ENCODE results near the gene POU6F2. TPM values are rescaled to one million over a fixed set of nuclear protein-coding genes. Genes with fewer than 3 reads are reported as not detected.
A peak's percentile ranks its signal among the peaks of the same experiment; 100 is the strongest.
"Not testable (repeated sequence)": the region's sequence is repeated elsewhere in the genome, so short reads cannot be mapped to it uniquely, and the experiment has no call there.

Gene POU6F2
- total and polyA plus RNA-seq, 5 experiments from 2014 or later, result not detected

- H3K4me1 Mint-ChIP-seq, H3K36me3 Mint-ChIP-seq, POLR2A ChIA-PET, DNase-seq, ATAC-seq, H3K4me3 Mint-ChIP-seq, H3K9me3 Mint-ChIP-seq, H3K27ac Mint-ChIP-seq: not testable (repeated sequence)
- peaks cover 0 to 48% (median 15%) of the 10 kb centered on the region in 5 donors for H3K27me3 Mint-ChIP-seq
These were observed 353.9 kb downstream of the POU6F2 start for GRCh38 chr7:39331607-39332006.

- POLR2A ChIA-PET, result no interaction called here
- no peaks in the 10 kb centered on the region for H3K9me3 Mint-ChIP-seq
- peaks cover 0 to 52% (median 15%) of the 10 kb centered on the region in 5 donors for H3K27me3 Mint-ChIP-seq
- H3K4me1 Mint-ChIP-seq, result peaks cover 0 to 2% (median 0%) of the 10 kb centered on the region in 4 donors
- DNase-seq (no peak), ATAC-seq (no peak)
- H3K36me3 Mint-ChIP-seq, result no peaks in the 10 kb centered on the region
- no peak overlapping the region for H3K4me3 Mint-ChIP-seq
- no peak overlapping the region for H3K27ac Mint-ChIP-seq
These were observed 354.4 kb downstream of the POU6F2 start for GRCh38 chr7:39332142-39332541.

GRCh38 chr7:39333701-39334100 is 356.0 kb downstream of the POU6F2 start:
- Mint-ChIP-seq H3K4me1 (peaks cover 0 to 2% (median 0%) of the 10 kb centered on the region in 4 donors), H3K27ac (no peak overlapping the region), H3K27me3 (peaks cover 2 to 60% (median 15%) of the 10 kb centered on the region in 5 donors), H3K36me3 (no peaks in the 10 kb centered on the region), H3K4me3 (no peak overlapping the region), H3K9me3 (no peaks in the 10 kb centered on the region)
- ATAC-seq, result no peak
- no peak for DNase-seq
- POLR2A ChIA-PET, result no interaction called here

- H3K4me3 Mint-ChIP-seq, result no peak overlapping the region
- H3K36me3 Mint-ChIP-seq, result no peaks in the 10 kb centered on the region
- DNase-seq (no peak), ATAC-seq (no peak)
- POLR2A ChIA-PET, result no interaction called here
- H3K27ac Mint-ChIP-seq, result no peak overlapping the region
- H3K4me1 Mint-ChIP-seq, result no peaks in the 10 kb centered on the region
- peaks cover 3 to 69% (median 15%) of the 10 kb centered on the region in 5 donors for H3K27me3 Mint-ChIP-seq
- H3K9me3 Mint-ChIP-seq, result no peaks in the 10 kb centered on the region
These were observed 358.7 kb downstream of the POU6F2 start for GRCh38 chr7:39336442-39336841.

- Mint-ChIP-seq H3K27me3 (peaks cover 3 to 56% (median 15%) of the 10 kb centered on the region in 5 donors), H3K27ac (no peak overlapping the region), H3K4me3 (no peak overlapping the region), H3K36me3 (no peaks in the 10 kb centered on the region), H3K9me3 (no peaks in the 10 kb centered on the region), H3K4me1 (no peaks in the 10 kb centered on the region)
- ATAC-seq (no peak), DNase-seq (no peak)
- POLR2A ChIA-PET, result no interaction called here
These were observed 361.0 kb downstream of the POU6F2 start for GRCh38 chr7:39338716-39339115.

- no peak for ATAC-seq
- Mint-ChIP-seq H3K27me3 (peaks cover 3 to 51% (median 11%) of the 10 kb centered on the region in 5 donors), H3K27ac (no peak overlapping the region), H3K9me3 (no peaks in the 10 kb centered on the region), H3K4me1 (no peaks in the 10 kb centered on the region), H3K4me3 (no peak overlapping the region), H3K36me3 (no peaks in the 10 kb centered on the region)
- POLR2A ChIA-PET, result no interaction called here
- DNase-seq, result no peak
These were observed 361.9 kb downstream of the POU6F2 start for GRCh38 chr7:39339591-39339990.

- no peak for ATAC-seq
- Mint-ChIP-seq H3K4me1 (no peaks in the 10 kb centered on the region), H3K4me3 (no peak overlapping the region), H3K27ac (no peak overlapping the region), H3K27me3 (peaks cover 3 to 36% (median 9%) of the 10 kb centered on the region in 5 donors), H3K9me3 (no peaks in the 10 kb centered on the region), H3K36me3 (no peaks in the 10 kb centered on the region)
- DNase-seq, result no peak
- POLR2A ChIA-PET, result no interaction called here
These were observed 363.4 kb downstream of the POU6F2 start for GRCh38 chr7:39341083-39341482.

- H3K4me1 Mint-ChIP-seq, result no peaks in the 10 kb centered on the region
- H3K4me3 Mint-ChIP-seq, result no peak overlapping the region
- no peaks in the 10 kb centered on the region for H3K36me3 Mint-ChIP-seq
- peaks cover 0 to 20% (median 9%) of the 10 kb centered on the region in 5 donors for H3K27me3 Mint-ChIP-seq
- no peak overlapping the region for H3K27ac Mint-ChIP-seq
- no peak for ATAC-seq
- H3K9me3 Mint-ChIP-seq, result no peaks in the 10 kb centered on the region
- no peak for DNase-seq
- POLR2A ChIA-PET, result no interaction called here
These were observed 365.1 kb downstream of the POU6F2 start for GRCh38 chr7:39342763-39343162.

GRCh38 chr7:39349452-39350123 is 371.9 kb downstream of the POU6F2 start:
- POLR2A ChIA-PET, result no interaction called here
- Mint-ChIP-seq H3K27ac (no peak overlapping the region), H3K9me3 (no peaks in the 10 kb centered on the region), H3K4me3 (no peak overlapping the region), H3K4me1 (no peaks in the 10 kb centered on the region), H3K27me3 (peaks cover 0 to 7% (median 0%) of the 10 kb centered on the region in 5 donors), H3K36me3 (no peaks in the 10 kb centered on the region)
- DNase-seq, result no peak
- ATAC-seq, result no peak

- DNase-seq, result no peak
- no peak for ATAC-seq
- Mint-ChIP-seq H3K9me3 (no peaks in the 10 kb centered on the region), H3K4me3 (no peak overlapping the region), H3K4me1 (peaks cover 4 to 9% (median 8%) of the 10 kb centered on the region in 4 donors), H3K27ac (no peak overlapping the region), H3K27me3 (peaks cover 0 to 7% (median 0%) of the 10 kb centered on the region in 5 donors), H3K36me3 (no peaks in the 10 kb centered on the region)
- POLR2A ChIA-PET, result no interaction called here
These were observed 376.1 kb downstream of the POU6F2 start for GRCh38 chr7:39353615-39354376.

- H3K27ac Mint-ChIP-seq, result no peak overlapping the region
- H3K4me1 Mint-ChIP-seq, result peaks cover 4 to 9% (median 8%) of the 10 kb centered on the region in 4 donors
- no peaks in the 10 kb centered on the region for H3K9me3 Mint-ChIP-seq
- ATAC-seq, result no peak
- no peak for DNase-seq
- no peaks in the 10 kb centered on the region for H3K36me3 Mint-ChIP-seq
- POLR2A ChIA-PET, result no interaction called here
- peaks cover 0 to 3% (median 0%) of the 10 kb centered on the region in 5 donors for H3K27me3 Mint-ChIP-seq
- peak overlapping the region in 5 of 10 donors; percentile 1 to 52 (median 7) for H3K4me3 Mint-ChIP-seq
These were observed 378.0 kb downstream of the POU6F2 start for GRCh38 chr7:39355664-39356063.

GRCh38 chr7:39356172-39356925 is 378.6 kb downstream of the POU6F2 start:
- Mint-ChIP-seq H3K4me1 (peaks cover 4 to 9% (median 8%) of the 10 kb centered on the region in 4 donors), H3K27me3 (peaks cover 0 to 3% (median 0%) of the 10 kb centered on the region in 5 donors), H3K9me3 (no peaks in the 10 kb centered on the region), H3K27ac (peak overlapping the region in 1 of 10 donors; percentile 77), H3K4me3 (peak overlapping the region in 3 of 10 donors; percentile 1 to 29 (median 6)), H3K36me3 (no peaks in the 10 kb centered on the region)
- DNase-seq (no peak), ATAC-seq (no peak)
- POLR2A ChIA-PET, result no interaction called here

GRCh38 chr7:39357648-39358047 is 379.9 kb downstream of the POU6F2 start:
- Mint-ChIP-seq H3K36me3 (no peaks in the 10 kb centered on the region), H3K9me3 (no peaks in the 10 kb centered on the region), H3K4me1 (peaks cover 4 to 9% (median 8%) of the 10 kb centered on the region in 4 donors), H3K27me3 (peaks cover under 1 to 7% (median 3%) of the 10 kb centered on the region in 5 donors), H3K27ac (no peak overlapping the region), H3K4me3 (no peak overlapping the region)
- DNase-seq, result no peak
- ATAC-seq, result no peak
- POLR2A ChIA-PET, result no interaction called here
